Measurements from ENCODE around the gene TEX12.

The TEX12 gene

GRCh38 chr11:112163875-112164685 lies 3.1 kb upstream of the TEX12 start, which contains the start of gene IL18:
Gene IL18, minus strand, starts transcription at chr11:112164094. Its CDS starts 9,041 bp downstream, at chr11:112155053.
- Histone ChIP-seq H3K36me3 (ENCODE audit: control insufficient read depth, insufficient read depth, low read length) (no peaks in the 10 kb centered on the region), H3K9me3 (ENCODE audit: control insufficient read depth, low read length) (no peaks in the 10 kb centered on the region), H3K27me3 (ENCODE audit: control insufficient read depth, insufficient read depth, low read length, poor library complexity, severe bottlenecking) (no peaks in the 10 kb centered on the region), H3K4me1 (ENCODE audit: control insufficient read depth, insufficient read depth, low read length) (no peaks in the 10 kb centered on the region), H3K4me3 (ENCODE audit: insufficient read depth, low read depth, low read length) (no peak within 1 kb of the TSS), H3K27ac (ENCODE audit: insufficient read depth, low read depth, low read length, poor library complexity, severe bottlenecking) (no peak within 1 kb of the TSS)
- 68 to 73% methylated on average over 12 of the region's 12 CpGs for WGBS, 2 experiments

- H3K4me3 ChIP-seq (ENCODE audit: insufficient read depth, low read depth, low read length): no peak overlapping the region
- no peaks in the 10 kb centered on the region for H3K27me3 ChIP-seq (ENCODE audit: control insufficient read depth, insufficient read depth, low read length, poor library complexity, severe bottlenecking)
- H3K9me3 ChIP-seq (ENCODE audit: control insufficient read depth, low read length): no peaks in the 10 kb centered on the region
- 96 to 97% methylated on average over 3 of the region's 3 CpGs for WGBS, 2 experiments
- no peaks in the 10 kb centered on the region for H3K4me1 ChIP-seq (ENCODE audit: control insufficient read depth, insufficient read depth, low read length)
- H3K36me3 ChIP-seq (ENCODE audit: control insufficient read depth, insufficient read depth, low read length): no peaks in the 10 kb centered on the region
- no peak overlapping the region for H3K27ac ChIP-seq (ENCODE audit: insufficient read depth, low read depth, low read length, poor library complexity, severe bottlenecking)
Observed at GRCh38 chr11:112165049-112165448, 2.1 kb upstream of the TEX12 start.

DNA sequence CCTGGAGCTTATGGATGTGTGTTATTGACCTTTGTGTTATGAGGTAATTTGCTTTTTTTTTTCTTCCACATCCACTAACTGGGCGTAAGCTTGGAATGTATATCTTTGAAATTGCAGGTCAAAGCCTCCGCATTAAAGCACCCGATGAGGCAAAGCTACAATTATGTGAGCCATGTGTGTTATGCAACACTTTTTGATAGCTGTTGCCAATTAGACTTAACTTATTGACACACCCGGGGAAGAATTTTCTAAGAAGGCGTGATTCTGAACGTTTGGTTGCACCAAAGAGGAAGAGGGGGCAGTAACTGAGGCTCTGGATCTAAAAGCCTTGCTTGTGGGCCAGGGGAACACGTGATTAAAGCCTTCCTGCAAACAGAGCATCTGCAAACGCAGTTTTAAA lies 610 bp upstream of the TEX12 start:
- Histone ChIP-seq H3K27ac (ENCODE audit: insufficient read depth, low read depth, low read length, poor library complexity, severe bottlenecking) (no peak overlapping the region), H3K36me3 (ENCODE audit: control insufficient read depth, insufficient read depth, low read length) (no peaks in the 10 kb centered on the region), H3K4me3 (ENCODE audit: insufficient read depth, low read depth, low read length) (no peak overlapping the region), H3K27me3 (ENCODE audit: control insufficient read depth, insufficient read depth, low read length, poor library complexity, severe bottlenecking) (no peaks in the 10 kb centered on the region), H3K9me3 (ENCODE audit: control insufficient read depth, low read length) (no peaks in the 10 kb centered on the region), H3K4me1 (ENCODE audit: control insufficient read depth, insufficient read depth, low read length) (no peaks in the 10 kb centered on the region)
- WGBS, 2 experiments: 87 to 88% methylated on average over 8 of the region's 8 CpGs

DNA sequence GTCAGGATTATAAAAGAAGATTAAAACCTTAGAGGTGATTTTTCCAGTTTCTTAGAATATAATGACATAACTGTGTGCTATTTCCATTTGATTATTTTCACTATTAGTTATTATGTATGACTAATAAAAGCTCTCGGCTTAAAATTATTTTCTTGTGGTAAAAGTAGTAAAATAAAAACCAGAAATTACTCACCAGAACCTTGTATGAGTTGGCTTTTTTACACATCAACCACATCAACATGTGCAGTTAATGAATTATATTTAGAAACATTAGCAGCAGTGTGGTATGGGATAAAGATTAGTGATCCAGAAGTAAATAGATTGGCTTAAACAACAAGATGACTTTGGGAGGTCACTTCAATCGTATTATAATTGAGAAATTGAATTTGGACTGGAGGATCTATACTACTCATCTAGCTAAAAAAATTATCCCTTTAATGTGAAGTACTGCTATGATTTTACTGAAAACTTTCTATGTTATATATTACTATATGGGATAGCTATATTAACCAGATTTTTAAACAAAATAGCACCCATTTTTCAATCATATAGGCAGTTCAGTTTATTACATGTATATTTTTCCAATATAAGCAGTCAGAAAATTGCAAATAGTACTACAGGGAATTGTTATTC lies 5.3 kb downstream of the TEX12 start:
- Histone ChIP-seq H3K4me3 (ENCODE audit: insufficient read depth, low read depth, low read length) (no peak overlapping the region), H3K4me1 (ENCODE audit: control insufficient read depth, insufficient read depth, low read length) (no peaks in the 10 kb centered on the region), H3K36me3 (ENCODE audit: control insufficient read depth, insufficient read depth, low read length) (no peaks in the 10 kb centered on the region), H3K27me3 (ENCODE audit: control insufficient read depth, insufficient read depth, low read length, poor library complexity, severe bottlenecking) (no peaks in the 10 kb centered on the region), H3K27ac (ENCODE audit: insufficient read depth, low read depth, low read length, poor library complexity, severe bottlenecking) (no peak overlapping the region), H3K9me3 (ENCODE audit: control insufficient read depth, low read length) (no peaks in the 10 kb centered on the region)
- WGBS, 2 experiments: 73 to 100% methylated on average over 1 of the region's 2 CpGs

DNA sequence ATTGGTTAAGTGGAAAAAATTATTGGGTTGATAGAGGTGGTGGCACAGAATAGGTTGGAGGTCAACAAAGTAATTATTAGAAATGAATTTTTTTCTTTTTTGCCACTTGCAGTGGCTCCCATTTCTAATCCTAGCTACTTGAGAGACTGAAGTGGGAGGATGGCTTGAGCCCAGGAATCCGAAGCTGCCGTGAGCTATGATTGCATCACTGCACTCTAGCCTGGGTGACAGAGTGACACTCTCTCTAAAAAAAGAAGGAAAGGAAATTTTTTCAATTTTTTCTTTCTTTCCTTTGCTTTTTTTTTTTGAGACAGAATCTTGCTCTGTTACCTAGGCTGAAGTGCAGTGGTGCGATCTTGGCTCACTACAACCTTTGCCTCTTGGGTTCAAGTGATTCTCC lies 6.0 kb downstream of the TEX12 start:
- Histone ChIP-seq H3K36me3 (ENCODE audit: control insufficient read depth, insufficient read depth, low read length) (no peaks in the 10 kb centered on the region), H3K27ac (ENCODE audit: insufficient read depth, low read depth, low read length, poor library complexity, severe bottlenecking) (no peak overlapping the region), H3K4me1 (ENCODE audit: control insufficient read depth, insufficient read depth, low read length) (no peaks in the 10 kb centered on the region), H3K9me3 (ENCODE audit: control insufficient read depth, low read length) (no peaks in the 10 kb centered on the region), H3K27me3 (ENCODE audit: control insufficient read depth, insufficient read depth, low read length, poor library complexity, severe bottlenecking) (no peaks in the 10 kb centered on the region), H3K4me3 (ENCODE audit: insufficient read depth, low read depth, low read length) (no peak overlapping the region)
- WGBS, 2 experiments: 88 to 92% methylated on average over 3 of the region's 3 CpGs

GRCh38 chr11:112174789-112175598 lies 7.8 kb downstream of the TEX12 start, which contains the start of gene BCO2:
Gene BCO2, plus strand, starts transcription at chr11:112175512. Its CDS starts 90 bp downstream, at chr11:112175602.
- Histone ChIP-seq H3K27me3 (ENCODE audit: control insufficient read depth, insufficient read depth, low read length, poor library complexity, severe bottlenecking) (no peaks in the 10 kb centered on the region), H3K4me1 (ENCODE audit: control insufficient read depth, insufficient read depth, low read length) (no peaks in the 10 kb centered on the region), H3K27ac (ENCODE audit: insufficient read depth, low read depth, low read length, poor library complexity, severe bottlenecking) (no peak within 1 kb of the TSS), H3K4me3 (ENCODE audit: insufficient read depth, low read depth, low read length) (peak within 1 kb of the TSS; percentile 27), H3K9me3 (ENCODE audit: control insufficient read depth, low read length) (no peaks in the 10 kb centered on the region), H3K36me3 (ENCODE audit: control insufficient read depth, insufficient read depth, low read length) (no peaks in the 10 kb centered on the region)
- WGBS, 2 experiments: 3 to 6% methylated on average over 11 of the region's 11 CpGs

GRCh38 chr11:112175599-112175952 lies 8.4 kb downstream of the TEX12 start:
- no peak overlapping the region for H3K27ac ChIP-seq (ENCODE audit: insufficient read depth, low read depth, low read length, poor library complexity, severe bottlenecking)
- H3K36me3 ChIP-seq (ENCODE audit: control insufficient read depth, insufficient read depth, low read length): no peaks in the 10 kb centered on the region

DNA sequence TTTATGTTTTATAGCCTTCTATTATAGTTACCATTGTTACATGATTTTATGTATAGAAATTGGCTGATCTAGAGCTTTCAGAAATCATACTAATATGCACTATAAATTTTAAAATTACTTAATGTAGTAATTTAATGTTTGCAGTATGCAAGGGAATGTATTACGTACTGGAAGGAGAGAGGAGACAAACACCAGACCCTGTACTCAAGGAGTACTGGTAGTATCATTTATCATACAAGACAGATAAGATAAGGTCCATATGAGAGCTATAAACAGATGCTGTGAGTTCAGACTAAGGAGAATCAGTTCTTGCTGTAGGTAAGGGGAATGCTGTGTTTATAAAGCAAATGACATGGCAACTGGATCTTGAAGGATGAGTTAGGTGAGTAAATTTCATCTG lies 8.9 kb downstream of the TEX12 start:
- H3K27me3 ChIP-seq (ENCODE audit: control insufficient read depth, insufficient read depth, low read length, poor library complexity, severe bottlenecking): no peaks in the 10 kb centered on the region
- H3K9me3 ChIP-seq (ENCODE audit: control insufficient read depth, low read length): no peaks in the 10 kb centered on the region
- H3K4me1 ChIP-seq (ENCODE audit: control insufficient read depth, insufficient read depth, low read length): no peaks in the 10 kb centered on the region
- H3K36me3 ChIP-seq (ENCODE audit: control insufficient read depth, insufficient read depth, low read length): no peaks in the 10 kb centered on the region
- H3K4me3 ChIP-seq (ENCODE audit: insufficient read depth, low read depth, low read length): no peak overlapping the region
- no peak overlapping the region for H3K27ac ChIP-seq (ENCODE audit: insufficient read depth, low read depth, low read length, poor library complexity, severe bottlenecking)
- 83 to 100% methylated on average over 1 of the region's 1 CpG for WGBS, 2 experiments

More at GRCh38 chr11:112175599-112175952, 8.4 kb downstream of the TEX12 start:
- 68 to 78% methylated on average over 4 of the region's 4 CpGs for WGBS, 2 experiments
- Histone ChIP-seq H3K4me3 (ENCODE audit: insufficient read depth, low read depth, low read length) (no peak overlapping the region), H3K9me3 (ENCODE audit: control insufficient read depth, low read length) (no peaks in the 10 kb centered on the region), H3K27me3 (ENCODE audit: control insufficient read depth, insufficient read depth, low read length, poor library complexity, severe bottlenecking) (no peaks in the 10 kb centered on the region), H3K4me1 (ENCODE audit: control insufficient read depth, insufficient read depth, low read length) (no peaks in the 10 kb centered on the region)

DNA sequence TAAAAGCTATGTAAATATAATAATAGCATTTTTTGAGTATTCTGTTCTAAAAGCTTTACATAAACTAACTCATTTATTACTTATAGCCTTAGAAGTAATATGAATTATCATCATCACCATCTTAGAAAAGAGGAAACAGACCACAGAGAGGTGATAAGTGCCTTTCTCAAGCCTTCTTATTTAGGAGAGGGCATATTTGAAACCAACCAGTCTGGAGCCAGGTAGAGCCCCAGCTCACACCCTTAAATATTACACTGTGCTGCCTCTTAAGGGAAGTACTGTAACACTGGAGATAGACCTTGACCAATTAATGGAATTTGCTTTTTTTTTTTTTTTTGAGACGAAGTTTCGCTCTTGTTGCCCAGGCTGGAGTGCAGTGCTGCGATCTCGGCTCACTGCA lies 10.4 kb downstream of the TEX12 start:
- Histone ChIP-seq H3K27ac (ENCODE audit: insufficient read depth, low read depth, low read length, poor library complexity, severe bottlenecking) (no peak overlapping the region), H3K27me3 (ENCODE audit: control insufficient read depth, insufficient read depth, low read length, poor library complexity, severe bottlenecking) (no peaks in the 10 kb centered on the region), H3K4me3 (ENCODE audit: insufficient read depth, low read depth, low read length) (no peak overlapping the region), H3K4me1 (ENCODE audit: control insufficient read depth, insufficient read depth, low read length) (no peaks in the 10 kb centered on the region), H3K36me3 (ENCODE audit: control insufficient read depth, insufficient read depth, low read length) (no peaks in the 10 kb centered on the region), H3K9me3 (ENCODE audit: control insufficient read depth, low read length) (no peaks in the 10 kb centered on the region)
- 89 to 100% methylated on average over 4 of the region's 4 CpGs for WGBS, 2 experiments

DNA sequence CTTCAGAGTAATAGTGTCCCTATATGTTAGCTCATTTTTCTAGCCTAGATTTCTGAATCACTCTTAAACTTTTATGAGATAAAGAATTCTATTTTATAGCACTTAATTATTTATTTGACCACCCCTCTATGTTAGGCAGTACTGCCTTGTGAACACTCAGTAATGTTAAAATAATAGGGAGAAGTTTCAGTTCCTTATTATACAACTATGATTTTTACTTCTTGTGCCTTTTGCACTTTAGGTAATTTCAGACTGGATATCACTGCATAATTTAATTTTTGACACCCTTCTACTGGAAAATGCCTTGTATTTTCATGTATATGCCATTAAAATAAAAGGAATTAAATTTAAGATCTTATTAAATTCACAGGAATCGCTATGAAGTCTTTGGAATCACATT lies 11.3 kb downstream of the TEX12 start:
- no peaks in the 10 kb centered on the region for H3K9me3 ChIP-seq (ENCODE audit: control insufficient read depth, low read length)
- H3K27me3 ChIP-seq (ENCODE audit: control insufficient read depth, insufficient read depth, low read length, poor library complexity, severe bottlenecking): no peaks in the 10 kb centered on the region
- H3K4me3 ChIP-seq (ENCODE audit: insufficient read depth, low read depth, low read length): no peak overlapping the region
- no peaks in the 10 kb centered on the region for H3K36me3 ChIP-seq (ENCODE audit: control insufficient read depth, insufficient read depth, low read length)
- WGBS, 2 experiments: 85 to 91% methylated on average over 1 of the region's 1 CpG
- no peak overlapping the region for H3K27ac ChIP-seq (ENCODE audit: insufficient read depth, low read depth, low read length, poor library complexity, severe bottlenecking)
- H3K4me1 ChIP-seq (ENCODE audit: control insufficient read depth, insufficient read depth, low read length): no peaks in the 10 kb centered on the region

All from ectodermal cell (in vitro differentiated cells).